WTC11 (cell line): ENCODE data around the gene CHTF18.

ENCODE experiments used
- ELF4 ChIP-seq: sonication (generic); formaldehyde crosslinking; IDR thresholded peaks from 2 replicates; pipeline ENCODE4 v1.8.1; 2022; ENCODE audit warnings: low read depth, mild to moderate bottlenecking, moderate library complexity, missing genetic modification reagents
- TEAD1 ChIP-seq: sonication (generic); formaldehyde crosslinking; IDR thresholded peaks from 2 replicates; pipeline ENCODE4 v1.8.0; 2022; ENCODE audit warnings: mild to moderate bottlenecking, missing genetic modification reagents

- TF ChIP-seq TEAD1 (CRISPR knock-in tag) = no peak
- TF ChIP-seq ELF4 (CRISPR knock-in tag) = no peak
Observed at GRCh38 chr16:796296-797119, 8.1 kb downstream of the CHTF18 start.
